ENCODE measurements around the gene NALCN.

The NALCN gene

DNA sequence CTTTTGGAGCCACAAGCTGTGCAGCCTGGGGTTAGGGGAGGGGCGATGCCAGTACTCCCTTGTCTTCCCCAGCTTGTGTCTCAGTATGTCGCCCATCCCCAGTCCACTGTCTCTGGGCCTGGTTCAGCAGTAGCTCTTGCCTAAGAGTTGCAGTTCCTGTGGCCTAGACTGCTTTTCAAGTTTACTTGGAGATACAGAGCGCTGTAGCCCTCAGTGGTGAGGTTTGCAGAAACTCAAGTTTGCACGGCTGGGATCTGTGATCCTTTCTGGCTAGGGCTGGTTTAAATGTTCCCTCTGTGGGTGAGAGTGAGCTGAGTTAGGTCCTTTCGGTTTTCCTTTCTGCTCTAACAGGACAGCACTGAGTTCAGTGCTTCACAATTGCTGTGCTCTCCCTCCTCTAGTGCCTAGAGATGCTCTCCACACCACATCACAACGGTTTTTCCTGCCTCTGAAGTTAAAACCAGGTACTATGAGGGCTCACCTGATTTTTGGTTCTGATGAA, 381.1 kb downstream of the NALCN start:
- DNase-seq (ENCODE audit: insufficient read length), result no peak
- TF ChIP-seq POLR2A (IDR thresholded peaks at IDR 0.05; ENCODE audit: low read depth, low read length) (no peak), POLR2AphosphoS5 (IDR thresholded peaks at IDR 0.05; ENCODE audit: low read depth, low read length) (no peak), TAF1 (IDR thresholded peaks at IDR 0.05; ENCODE audit: borderline replicate concordance, low read depth, low read length) (no peak)
- FAIRE-seq, result no peak

DNA sequence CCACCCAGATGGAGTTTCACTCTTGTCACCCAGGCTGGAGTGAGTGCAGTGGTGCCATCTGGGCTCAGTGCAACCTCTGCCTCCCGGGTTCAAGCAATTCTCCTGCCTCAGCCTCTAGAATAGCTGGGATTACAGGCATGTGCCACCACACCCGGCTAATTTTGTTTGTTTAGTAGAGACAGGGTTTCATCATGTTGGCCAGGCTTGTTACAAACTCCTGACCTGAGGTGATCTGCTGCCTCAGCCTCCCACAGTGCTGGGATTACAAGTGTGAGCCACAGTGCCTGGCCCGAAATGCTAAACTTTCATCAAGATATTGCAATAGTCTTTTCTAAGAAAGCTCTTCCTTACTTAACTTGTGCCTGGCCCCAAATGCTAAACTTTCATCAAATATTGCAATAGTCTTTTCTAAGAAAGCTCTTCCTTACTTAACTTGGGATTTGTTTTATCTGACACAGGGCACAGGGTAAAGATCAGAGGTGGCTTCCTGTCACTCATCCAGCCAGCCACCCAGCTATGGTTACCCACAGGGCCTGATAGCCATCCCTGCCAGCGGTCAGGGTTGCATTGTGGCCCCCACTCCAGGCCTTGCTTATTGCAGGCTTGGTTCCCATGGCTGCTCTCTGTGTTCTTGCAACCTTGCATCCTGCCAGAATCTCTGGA, 389.4 kb downstream of the NALCN start:
- DNase-seq (ENCODE audit: insufficient read length) (no peak), FAIRE-seq (no peak)
- TF ChIP-seq POLR2AphosphoS5 (IDR thresholded peaks at IDR 0.05; ENCODE audit: low read depth, low read length), result no peak
- TF ChIP-seq POLR2A (IDR thresholded peaks at IDR 0.05; ENCODE audit: low read depth, low read length), result no peak
- TF ChIP-seq TAF1 (IDR thresholded peaks at IDR 0.05; ENCODE audit: borderline replicate concordance, low read depth, low read length), result no peak

DNA sequence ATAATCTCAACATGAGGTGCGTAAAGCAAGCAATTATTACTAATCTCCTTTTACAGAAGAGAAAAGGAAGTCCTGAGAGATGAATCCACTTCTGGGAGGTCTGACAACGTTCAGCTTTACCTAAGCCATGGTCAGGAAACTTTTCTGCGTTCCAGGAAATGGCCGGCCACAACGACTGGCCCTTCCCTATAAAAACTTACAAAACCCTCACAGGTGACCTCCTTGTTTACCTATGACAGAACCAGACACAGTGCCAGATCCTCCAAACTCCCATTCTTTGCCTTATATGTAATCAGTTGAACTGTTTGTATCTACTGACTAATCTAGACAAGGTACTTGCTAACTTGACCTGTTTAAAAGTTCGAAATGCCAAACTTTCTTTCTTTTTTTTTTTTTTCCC, 390.0 kb downstream of the NALCN start:
- DNase-seq (ENCODE audit: insufficient read length), result no peak
- no peak for TF ChIP-seq TAF1 (IDR thresholded peaks at IDR 0.05; ENCODE audit: borderline replicate concordance, low read depth, low read length)
- TF ChIP-seq POLR2A (IDR thresholded peaks at IDR 0.05; ENCODE audit: low read depth, low read length), result no peak
- TF ChIP-seq POLR2AphosphoS5 (IDR thresholded peaks at IDR 0.05; ENCODE audit: low read depth, low read length), result no peak
- FAIRE-seq, result no peak

DNA sequence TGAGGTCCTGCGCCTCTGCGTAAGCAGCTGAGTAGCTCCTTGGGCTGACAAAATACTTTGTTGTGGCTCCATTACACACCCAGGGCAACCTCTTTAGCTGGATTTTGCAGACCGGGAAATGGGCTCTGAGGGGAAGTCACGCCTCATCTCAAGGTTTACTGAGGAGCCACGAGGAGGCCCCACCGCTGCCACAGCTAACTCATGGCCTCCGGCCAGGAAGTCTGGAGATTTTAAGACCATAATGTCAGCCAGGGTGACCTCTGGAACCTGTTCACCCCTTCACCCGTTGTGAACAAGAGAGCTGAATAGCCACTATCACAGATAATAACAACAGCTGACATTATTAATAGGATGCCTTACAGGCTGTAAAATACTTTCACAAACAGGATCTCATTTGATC, 390.4 kb downstream of the NALCN start:
- TF ChIP-seq TAF1 (IDR thresholded peaks at IDR 0.05; ENCODE audit: borderline replicate concordance, low read depth, low read length) (no peak), POLR2A (IDR thresholded peaks at IDR 0.05; ENCODE audit: low read depth, low read length) (no peak), POLR2AphosphoS5 (IDR thresholded peaks at IDR 0.05; ENCODE audit: low read depth, low read length) (no peak)
- FAIRE-seq (no peak), DNase-seq (ENCODE audit: insufficient read length) (no peak)

GRCh38 chr13:101025519-101025918, 390.8 kb downstream of the NALCN start:
- no peak for FAIRE-seq
- DNase-seq (ENCODE audit: insufficient read length), result no peak

DNA sequence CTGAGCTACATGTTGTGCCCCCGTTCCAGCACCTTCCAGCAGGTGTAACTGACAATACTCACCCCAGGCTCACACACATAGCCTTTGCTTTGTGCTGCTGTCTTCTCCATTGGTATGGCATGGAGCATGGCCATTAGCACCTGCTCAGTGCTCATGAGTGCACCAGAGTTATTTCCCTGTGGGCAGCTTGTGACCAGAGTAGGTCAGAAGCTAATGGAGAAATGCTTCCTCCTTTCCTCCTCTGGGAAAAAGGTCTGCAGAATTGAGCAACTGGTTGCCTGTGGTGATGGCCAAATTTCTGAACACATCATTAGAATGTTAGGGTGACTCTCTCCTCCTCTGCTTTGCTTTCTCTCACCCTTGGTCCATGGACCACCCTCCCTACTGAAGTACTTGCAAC, 397.2 kb downstream of the NALCN start:
- TF ChIP-seq POLR2AphosphoS5 (IDR thresholded peaks at IDR 0.05; ENCODE audit: low read depth, low read length), result no peak
- no peak for TF ChIP-seq TAF1 (IDR thresholded peaks at IDR 0.05; ENCODE audit: borderline replicate concordance, low read depth, low read length)
- TF ChIP-seq POLR2A (IDR thresholded peaks at IDR 0.05; ENCODE audit: low read depth, low read length), result no peak
- DNase-seq (ENCODE audit: insufficient read length) (no peak), FAIRE-seq (no peak)

More at GRCh38 chr13:101025519-101025918, 390.8 kb downstream of the NALCN start:
- no peak for TF ChIP-seq POLR2AphosphoS5 (IDR thresholded peaks at IDR 0.05; ENCODE audit: low read depth, low read length)
- no peak for TF ChIP-seq POLR2A (IDR thresholded peaks at IDR 0.05; ENCODE audit: low read depth, low read length)
- TF ChIP-seq TAF1 (IDR thresholded peaks at IDR 0.05; ENCODE audit: borderline replicate concordance, low read depth, low read length), result no peak

DNA sequence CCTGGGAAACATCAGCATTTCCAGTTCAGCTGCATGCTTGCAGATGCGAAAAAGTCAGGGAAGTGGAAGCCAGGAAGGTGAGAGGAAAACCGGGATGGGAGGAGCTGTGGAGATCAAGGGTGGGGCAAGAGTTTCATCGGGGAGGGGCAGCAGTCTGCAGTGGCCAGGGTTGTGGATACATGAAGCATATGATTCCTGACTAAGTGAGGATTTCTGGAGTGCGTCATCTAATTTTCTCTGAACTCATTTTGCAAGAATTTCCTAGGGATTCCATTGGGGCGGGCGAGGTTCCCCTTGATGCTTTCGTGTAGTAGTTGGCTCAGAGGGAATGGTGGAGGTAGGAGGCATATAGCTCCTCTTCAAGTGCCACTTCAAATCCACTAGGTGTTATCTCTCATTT, 397.6 kb downstream of the NALCN start:
- FAIRE-seq, result no peak
- TF ChIP-seq TAF1 (IDR thresholded peaks at IDR 0.05; ENCODE audit: borderline replicate concordance, low read depth, low read length) (no peak), POLR2AphosphoS5 (IDR thresholded peaks at IDR 0.05; ENCODE audit: low read depth, low read length) (no peak), POLR2A (IDR thresholded peaks at IDR 0.05; ENCODE audit: low read depth, low read length) (no peak)
- DNase-seq (ENCODE audit: insufficient read length), result no peak

DNA sequence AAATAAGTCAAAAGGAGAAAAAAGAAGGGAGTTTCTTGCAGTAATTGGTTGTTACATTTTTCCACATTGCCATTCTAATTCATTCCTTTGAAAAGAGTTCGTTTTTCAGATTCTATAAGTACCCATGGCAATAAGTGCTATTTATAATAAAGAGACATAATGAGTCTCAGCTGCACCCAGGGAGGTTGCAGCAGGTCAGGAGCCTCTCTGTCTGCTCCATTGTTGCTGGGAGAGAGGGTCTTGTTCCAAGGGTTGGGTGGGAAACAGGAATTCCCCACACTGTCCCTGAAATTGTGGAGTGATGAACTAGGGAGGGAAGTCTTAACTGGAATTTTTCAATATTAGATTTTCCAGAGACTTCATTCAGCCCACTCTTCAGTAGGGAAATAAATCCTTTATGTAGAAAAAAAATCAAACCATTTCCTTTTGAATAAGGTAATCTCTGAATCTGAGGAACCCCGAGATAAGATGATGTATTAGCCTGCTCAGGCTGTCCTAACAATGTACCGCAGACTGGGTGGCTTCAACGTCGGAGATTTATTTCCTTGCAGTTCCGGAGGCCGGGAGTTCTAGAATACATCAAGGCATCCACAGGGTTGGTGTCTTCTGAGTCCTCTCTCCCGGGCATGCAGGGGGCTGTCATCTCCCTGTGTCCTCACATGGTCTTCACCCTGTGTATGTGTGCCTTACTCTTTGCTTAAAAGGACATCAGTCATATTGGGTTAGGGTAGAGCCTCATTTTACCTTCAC, 399.0 kb downstream of the NALCN start:
- TF ChIP-seq POLR2A (IDR thresholded peaks at IDR 0.05; ENCODE audit: low read depth, low read length), result no peak
- no peak for TF ChIP-seq TAF1 (IDR thresholded peaks at IDR 0.05; ENCODE audit: borderline replicate concordance, low read depth, low read length)
- no peak for TF ChIP-seq POLR2AphosphoS5 (IDR thresholded peaks at IDR 0.05; ENCODE audit: low read depth, low read length)
- DNase-seq (ENCODE audit: insufficient read length), result no peak
- no peak for FAIRE-seq

DNA sequence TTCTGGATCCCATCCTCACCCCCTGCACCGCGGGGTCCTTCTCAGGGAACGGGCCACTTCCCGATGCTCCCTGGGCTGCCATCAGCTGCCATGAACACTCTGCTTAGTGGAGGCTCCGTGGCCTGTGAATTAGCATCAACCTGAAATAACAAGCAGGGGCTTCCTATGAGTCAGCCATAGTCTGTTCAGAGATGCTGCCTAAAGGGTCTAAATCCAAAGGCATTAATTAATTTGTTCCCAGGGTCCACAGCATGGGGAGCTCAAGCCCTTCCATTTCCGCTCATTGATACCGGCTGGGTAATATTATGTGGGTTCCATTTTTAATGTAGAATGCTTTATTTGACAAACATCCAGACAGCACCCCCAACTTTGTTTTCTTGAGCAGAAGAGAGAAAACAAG, 399.8 kb downstream of the NALCN start:
- no peak for DNase-seq (ENCODE audit: insufficient read length)
- TF ChIP-seq POLR2AphosphoS5 (IDR thresholded peaks at IDR 0.05; ENCODE audit: low read depth, low read length), result no peak
- no peak for TF ChIP-seq TAF1 (IDR thresholded peaks at IDR 0.05; ENCODE audit: borderline replicate concordance, low read depth, low read length)
- FAIRE-seq, result no peak

GRCh38 chr13:101013245-101013644, 403.1 kb downstream of the NALCN start:
- FAIRE-seq (no peak), DNase-seq (ENCODE audit: insufficient read length) (no peak)
- TF ChIP-seq POLR2AphosphoS5 (IDR thresholded peaks at IDR 0.05; ENCODE audit: low read depth, low read length), result no peak
- TF ChIP-seq POLR2A (IDR thresholded peaks at IDR 0.05; ENCODE audit: low read depth, low read length), result no peak
- TF ChIP-seq TAF1 (IDR thresholded peaks at IDR 0.05; ENCODE audit: borderline replicate concordance, low read depth, low read length), result no peak

DNA sequence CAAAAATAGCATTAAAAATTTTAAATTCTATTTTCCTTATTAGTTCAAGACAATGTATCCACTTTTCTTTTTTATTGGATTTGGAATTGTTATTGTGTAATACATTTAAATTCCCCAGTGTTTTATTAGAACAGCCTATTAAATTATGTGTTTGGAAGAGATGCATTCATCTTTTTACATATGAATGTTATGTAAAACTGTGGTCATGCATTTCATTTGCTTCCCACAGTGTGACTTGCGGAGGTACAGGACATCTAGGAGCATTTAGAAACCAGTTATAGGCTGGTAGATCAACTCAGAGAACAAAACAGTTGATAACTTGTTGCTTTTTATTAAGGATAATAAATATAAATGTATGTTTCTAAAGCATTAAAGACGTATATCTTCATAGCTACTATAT, 406.2 kb downstream of the NALCN start:
- no peak for TF ChIP-seq TAF1 (IDR thresholded peaks at IDR 0.05; ENCODE audit: borderline replicate concordance, low read depth, low read length)
- TF ChIP-seq POLR2AphosphoS5 (IDR thresholded peaks at IDR 0.05; ENCODE audit: low read depth, low read length), result no peak
- TF ChIP-seq POLR2A (IDR thresholded peaks at IDR 0.05; ENCODE audit: low read depth, low read length), result no peak
- FAIRE-seq (no peak), DNase-seq (ENCODE audit: insufficient read length) (no peak)

- TF ChIP-seq POLR2AphosphoS5 (IDR thresholded peaks at IDR 0.05; ENCODE audit: low read depth, low read length), result no peak
- no peak for TF ChIP-seq POLR2A (IDR thresholded peaks at IDR 0.05; ENCODE audit: low read depth, low read length)
- TF ChIP-seq TAF1 (IDR thresholded peaks at IDR 0.05; ENCODE audit: borderline replicate concordance, low read depth, low read length), result no peak
- FAIRE-seq, result no peak
- DNase-seq (ENCODE audit: insufficient read length), result no peak
These were observed 409.1 kb downstream of the NALCN start for GRCh38 chr13:101007245-101007644.
